SU-DHL-6 (cell line): Measurements from ENCODE around the gene TESMIN.

Experiments
- CTCF ChIP-seq: fragments of 200-600 bp; sonication (generic); IDR thresholded peaks from one replicate; pipeline ENCODE4 v1.5.1; 2017; ENCODE audit warnings: antibody characterized with exemption, mild to moderate bottlenecking, low read length, moderate library complexity; ENCODE audit not compliant: insufficient read depth, poor library complexity, severe bottlenecking
- EZH2phosphoT487 ChIP-seq: fragments of 200-600 bp; sonication (generic), shearing (Covaris generic); conservative IDR thresholded peaks from 2 replicates; pipeline ENCODE4 v1.6.1; 2018; ENCODE audit warnings: mild to moderate bottlenecking, antibody characterized with exemption, low read length, moderate library complexity, mixed read lengths

DNA sequence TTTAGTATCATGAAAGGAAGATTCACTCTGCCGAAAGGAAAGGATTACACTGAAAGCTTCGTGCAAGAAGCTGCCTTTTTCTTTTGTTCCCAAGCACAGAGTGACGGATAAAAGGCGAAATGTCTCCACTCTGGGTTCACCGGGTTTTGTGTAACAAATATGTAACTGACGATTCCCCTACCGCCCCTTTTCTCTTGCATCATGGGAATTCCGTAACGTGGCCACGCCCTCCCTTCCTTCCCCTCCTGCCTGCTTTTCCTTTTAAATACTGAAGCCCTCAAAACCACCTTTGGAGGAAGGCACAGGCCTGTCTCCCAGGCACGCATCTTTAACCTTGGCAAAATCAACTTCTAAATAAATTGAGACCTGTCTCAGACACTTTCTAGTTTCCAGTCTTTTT lies 16.4 kb upstream of the TESMIN start:
- TF ChIP-seq CTCF (no peak), EZH2phosphoT487 (no peak)
